ENCODE results near the gene NYNRIN.

DNA sequence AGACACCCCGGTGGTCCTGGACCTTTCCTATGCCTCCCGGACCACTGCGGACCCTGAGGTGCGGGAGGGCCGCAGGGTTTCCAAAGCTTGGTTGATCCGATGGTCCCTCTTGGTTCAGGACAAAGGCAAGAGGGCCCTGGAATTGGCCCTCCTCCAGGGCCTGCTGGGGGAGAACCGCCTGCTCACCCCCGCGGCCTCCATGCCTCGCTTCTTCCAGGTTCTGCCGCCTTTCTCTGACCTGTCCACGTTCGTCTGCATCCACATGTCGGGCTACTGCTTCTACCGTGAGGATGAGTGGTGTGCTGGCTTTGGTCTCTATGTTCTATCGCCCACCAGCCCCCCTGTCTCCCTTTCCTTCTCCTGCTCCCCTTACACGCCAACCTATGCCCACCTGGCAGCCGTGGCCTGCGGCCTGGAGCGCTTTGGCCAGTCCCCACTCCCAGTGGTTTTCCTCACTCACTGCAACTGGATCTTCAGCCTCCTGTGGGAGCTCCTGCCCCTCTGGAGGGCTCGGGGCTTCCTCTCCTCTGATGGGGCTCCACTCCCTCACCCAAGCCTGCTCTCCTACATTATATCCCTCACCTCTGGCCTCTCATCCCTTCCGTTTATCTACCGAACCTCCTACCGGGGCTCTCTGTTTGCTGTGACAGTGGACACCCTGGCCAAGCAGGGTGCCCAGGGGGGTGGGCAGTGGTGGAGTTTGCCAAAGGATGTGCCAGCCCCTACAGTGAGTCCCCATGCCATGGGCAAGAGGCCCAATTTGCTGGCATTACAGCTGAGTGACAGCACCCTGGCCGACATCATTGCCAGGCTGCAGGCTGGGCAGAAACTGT lies 16.8 kb downstream of the NYNRIN start:
- TF ChIP-seq, protein P1, sequence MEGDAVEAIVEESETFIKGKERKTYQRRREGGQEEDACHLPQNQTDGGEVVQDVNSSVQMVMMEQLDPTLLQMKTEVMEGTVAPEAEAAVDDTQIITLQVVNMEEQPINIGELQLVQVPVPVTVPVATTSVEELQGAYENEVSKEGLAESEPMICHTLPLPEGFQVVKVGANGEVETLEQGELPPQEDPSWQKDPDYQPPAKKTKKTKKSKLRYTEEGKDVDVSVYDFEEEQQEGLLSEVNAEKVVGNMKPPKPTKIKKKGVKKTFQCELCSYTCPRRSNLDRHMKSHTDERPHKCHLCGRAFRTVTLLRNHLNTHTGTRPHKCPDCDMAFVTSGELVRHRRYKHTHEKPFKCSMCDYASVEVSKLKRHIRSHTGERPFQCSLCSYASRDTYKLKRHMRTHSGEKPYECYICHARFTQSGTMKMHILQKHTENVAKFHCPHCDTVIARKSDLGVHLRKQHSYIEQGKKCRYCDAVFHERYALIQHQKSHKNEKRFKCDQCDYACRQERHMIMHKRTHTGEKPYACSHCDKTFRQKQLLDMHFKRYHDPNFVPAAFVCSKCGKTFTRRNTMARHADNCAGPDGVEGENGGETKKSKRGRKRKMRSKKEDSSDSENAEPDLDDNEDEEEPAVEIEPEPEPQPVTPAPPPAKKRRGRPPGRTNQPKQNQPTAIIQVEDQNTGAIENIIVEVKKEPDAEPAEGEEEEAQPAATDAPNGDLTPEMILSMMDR (IDR thresholded peaks at IDR 0.05): no peak
- TF ChIP-seq EP300 (IDR thresholded peaks at IDR 0.05): no peak
